ENCODE data around the gene IL2RG.

Gene IL2RG

DNA sequence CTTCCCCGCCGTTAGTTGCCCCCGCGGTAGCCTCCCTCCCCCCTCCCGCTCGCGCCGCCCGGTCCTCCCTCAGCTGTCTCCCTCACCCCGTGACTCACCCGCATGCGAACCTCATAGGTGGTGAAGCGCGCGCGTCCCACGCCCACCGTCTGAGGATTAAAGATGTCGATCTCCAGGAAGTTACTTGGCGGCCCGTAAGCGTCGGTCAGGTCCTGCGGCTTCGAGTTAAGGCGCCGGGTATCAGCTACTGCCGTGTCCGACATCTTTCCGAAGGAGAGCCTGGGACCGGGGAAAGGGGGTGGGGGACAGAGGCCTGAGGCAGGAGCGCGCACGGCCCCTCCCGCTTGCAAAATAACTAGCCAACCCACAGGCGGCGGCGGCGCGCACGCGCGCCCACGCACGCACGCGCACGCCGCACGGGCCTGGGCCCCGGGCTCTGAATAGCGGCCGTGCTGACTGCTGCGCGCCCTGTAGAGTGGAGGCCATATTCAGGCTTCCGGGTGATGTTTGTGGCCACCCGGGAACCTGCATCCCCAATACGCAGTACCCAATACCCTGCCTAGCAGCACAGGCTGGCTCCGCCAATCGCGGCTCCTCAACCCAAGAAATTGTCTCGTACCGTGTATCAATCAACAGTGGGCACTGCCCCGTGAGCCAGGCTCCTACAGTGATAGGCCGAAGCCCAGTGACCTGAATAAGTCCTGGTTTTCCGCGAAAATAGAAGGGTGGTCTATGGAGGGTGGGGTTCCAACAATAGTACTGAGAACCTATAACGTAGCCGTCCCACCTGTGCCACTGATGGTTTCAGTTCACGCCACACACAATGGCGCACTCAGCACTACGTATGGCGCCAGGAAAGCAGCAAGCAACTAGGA is 43.1 kb downstream of the IL2RG start, which contains the start of gene SNX12:
TSS of gene SNX12 (minus strand) at position 291 of the 875 bp plus-strand sequence. CDS start at position 263, 28 bp downstream.
- DNase-seq, result peak; percentile 96

DNA sequence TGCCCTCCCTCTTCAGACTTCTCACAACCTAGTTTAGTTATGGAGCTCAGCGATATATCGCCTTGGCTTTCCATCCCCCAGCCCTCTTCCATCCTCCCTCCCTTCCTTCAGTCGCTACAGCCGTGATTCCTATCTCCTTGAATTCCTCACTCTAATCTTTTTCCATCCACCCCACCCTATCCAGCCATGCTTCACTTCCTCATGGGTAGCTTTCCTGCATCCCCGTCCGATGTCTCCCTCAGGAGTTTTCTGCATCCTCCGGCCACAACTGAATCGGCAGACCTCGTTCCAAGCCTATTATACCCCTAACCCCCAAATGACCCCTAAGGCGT is 43.7 kb downstream of the IL2RG start:
- DNase-seq, result no peak

DNA sequence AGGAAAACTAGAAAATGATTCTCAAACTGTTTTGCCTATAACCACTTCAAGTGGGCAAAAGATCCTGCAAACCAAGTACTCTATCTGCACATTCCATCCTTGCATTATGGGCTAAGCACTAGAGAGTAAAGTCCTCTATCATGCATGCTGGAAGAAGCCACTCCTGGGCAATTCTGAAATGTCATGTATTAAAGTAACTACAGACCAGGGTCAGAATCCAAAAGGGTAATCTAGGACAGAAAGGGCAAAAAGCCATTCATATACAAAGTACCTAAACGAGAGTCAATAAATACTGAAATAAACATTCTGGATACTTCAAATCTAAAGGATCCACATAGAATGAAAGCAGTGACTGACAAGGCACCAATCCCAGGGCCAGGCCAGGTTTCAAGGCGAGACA is 44.3 kb downstream of the IL2RG start:
- DNase-seq, result no peak

DNA sequence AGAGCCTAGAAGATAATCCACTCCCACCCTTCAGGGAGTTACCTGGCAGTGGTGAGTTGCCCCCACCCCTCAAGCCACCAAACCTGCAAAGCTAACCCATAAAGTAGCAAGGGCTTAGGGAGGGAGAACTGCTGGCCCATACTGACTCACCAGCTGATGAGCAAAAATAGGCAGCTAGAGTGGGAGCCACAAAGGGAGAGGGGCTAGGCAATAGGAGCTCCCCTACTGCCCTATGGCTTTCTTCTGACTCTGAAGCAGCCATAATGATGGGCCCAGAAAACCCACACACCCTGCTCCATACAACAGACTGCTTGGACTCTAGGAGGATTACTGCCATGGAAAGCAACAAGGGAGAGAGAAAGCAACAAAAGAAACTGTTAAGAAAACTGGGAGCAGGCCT is 51.2 kb downstream of the IL2RG start:
- no peak for DNase-seq

DNA sequence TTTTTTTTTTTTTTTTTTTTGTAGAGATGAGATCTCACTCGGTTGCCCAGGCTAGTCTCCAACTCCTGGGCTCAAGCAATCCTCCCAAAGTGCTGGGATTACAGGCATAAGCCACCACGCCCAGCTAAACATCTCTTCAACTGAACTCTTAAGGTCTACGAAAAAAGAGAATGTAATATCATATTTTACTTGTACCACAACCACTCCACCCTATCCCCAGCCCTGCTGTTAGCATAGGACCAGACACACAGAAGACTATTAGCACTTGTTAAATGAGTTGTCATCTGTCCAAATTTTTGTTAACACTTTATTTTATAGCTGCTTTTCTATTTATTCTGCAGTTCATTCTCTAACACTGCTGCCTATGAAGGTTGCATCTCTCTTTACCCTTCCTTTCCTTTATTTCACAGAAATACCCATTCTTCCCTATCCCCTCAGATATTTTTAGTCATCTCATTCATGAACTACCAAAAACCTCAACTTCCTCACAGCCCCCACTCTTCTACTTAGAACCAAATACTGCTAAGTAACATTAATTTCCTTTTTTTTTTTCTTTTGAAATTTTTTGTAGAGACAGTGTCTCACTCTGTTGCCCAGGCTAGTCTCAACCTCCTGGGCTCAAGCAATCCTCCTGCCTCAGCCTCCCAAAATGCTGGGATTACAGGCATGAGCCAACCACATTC is 53.4 kb downstream of the IL2RG start:
- DNase-seq, result no peak
